Activated CD8-positive, alpha-beta memory T cell treated with anti-CD3 and anti-CD28 coated beads for 48 hours (primary cell): ENCODE measurements around the gene BMP4.

Source experiments
- DNase-seq, 3 experiments: peaks; one replicate each; pipeline ENCODE4 v3.0.0-alpha.2; 2020; ENCODE audit warnings: low read depth in 2 of 3, low spot score in 2 of 3

The BMP4 gene

DNA sequence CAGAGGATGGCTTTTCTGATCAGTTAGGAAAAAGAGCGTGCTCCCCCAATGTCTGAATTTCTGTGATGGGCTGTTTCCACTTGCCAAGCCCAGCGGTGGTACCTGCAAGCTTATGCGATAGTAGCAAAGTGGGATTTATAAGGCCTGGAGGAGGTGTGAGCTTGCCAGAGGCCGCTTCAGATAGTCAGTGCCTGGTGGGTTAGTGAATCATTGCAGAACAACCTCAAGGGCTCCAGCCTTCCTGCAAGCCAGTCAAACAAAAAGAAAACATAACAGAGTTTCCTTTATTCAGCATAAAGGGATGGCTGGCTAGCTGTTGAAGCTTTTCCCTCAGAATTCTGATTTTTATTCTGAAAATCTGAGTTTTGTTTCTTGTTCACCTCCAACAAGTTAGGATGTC, 7.6 kb upstream of the BMP4 start:
- DNase-seq, result no peak

DNA sequence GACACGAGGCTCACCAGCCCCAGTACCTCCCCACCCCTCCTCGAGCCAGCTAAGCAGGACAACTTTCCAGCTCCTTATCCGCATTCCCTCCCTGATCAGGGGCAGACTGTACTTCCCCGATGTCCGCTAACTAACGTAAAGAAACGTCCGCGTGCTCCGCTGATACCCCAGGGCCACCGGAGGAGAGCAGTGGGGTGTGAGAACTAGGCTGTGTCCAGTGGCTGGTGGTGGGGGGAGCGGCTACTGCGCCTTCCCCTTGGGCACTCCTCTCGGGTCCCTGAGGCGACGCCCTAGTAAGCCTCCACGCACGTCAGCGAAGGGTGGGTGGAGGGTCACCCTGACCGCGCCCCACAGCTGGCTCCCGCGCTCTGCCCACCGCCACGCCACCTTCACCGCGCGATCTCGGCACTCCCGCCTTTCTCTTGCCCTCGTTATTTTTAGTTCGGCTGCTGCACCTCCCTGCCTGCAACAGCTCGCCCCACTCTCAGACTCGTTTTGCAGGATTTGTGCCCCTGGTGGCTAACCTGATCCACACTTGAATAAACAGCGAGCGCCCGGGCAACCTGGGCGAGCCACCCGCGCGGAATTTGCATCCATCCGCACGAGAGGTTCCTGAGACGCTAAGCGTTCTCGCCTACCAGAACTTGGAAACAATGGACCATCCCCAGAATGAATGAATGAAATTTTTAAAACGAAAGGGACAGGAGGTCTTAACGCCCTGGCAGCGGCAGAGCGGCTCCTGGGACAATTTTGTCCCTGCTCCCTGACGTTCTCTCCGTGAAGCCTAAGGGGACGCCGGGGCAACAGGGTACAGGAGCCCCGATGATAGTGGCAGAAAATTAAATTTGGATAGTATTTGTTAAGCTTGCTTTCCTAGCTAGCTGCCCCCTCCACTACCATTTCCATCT, 6.9 kb upstream of the BMP4 start:
- DNase-seq, result no peak

DNA sequence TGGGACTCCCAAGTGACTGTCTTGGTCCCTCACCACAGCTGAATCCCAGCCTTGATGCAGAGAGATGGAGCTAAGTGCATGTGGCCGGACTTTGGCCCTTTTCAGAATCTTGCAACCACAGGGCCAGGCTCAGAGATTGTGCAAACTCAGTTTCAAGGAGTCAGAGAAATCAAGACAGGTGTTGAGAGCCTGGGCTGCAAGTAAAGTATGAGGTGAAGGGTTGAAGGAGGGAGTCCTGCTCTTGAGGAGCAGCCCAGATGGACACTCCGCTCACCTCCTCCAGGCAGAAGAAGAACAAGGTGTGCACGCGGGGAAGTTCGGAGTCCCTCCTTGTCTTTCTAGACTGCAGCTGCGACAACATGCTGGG, 6.3 kb upstream of the BMP4 start:
- DNase-seq, result no peak

DNA sequence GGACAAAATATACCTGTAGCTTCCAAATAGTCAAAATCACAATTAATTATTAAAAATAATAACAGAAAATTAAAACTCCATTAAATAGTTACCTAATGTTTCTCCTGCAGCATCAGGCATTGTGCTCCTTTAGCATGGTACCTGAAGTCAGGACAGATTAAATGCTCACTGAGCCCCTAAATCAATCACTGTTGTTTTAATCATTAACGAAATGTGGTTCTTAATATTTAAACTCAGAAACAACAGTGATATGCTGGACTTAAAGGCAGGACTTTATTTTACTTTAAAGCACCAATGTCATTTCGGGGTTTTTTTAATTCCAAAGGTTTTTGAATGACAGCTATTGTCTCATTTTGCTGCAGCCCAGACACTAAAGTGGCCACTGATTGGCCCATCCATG, 2.0 kb upstream of the BMP4 start:
- no peak for DNase-seq

DNA sequence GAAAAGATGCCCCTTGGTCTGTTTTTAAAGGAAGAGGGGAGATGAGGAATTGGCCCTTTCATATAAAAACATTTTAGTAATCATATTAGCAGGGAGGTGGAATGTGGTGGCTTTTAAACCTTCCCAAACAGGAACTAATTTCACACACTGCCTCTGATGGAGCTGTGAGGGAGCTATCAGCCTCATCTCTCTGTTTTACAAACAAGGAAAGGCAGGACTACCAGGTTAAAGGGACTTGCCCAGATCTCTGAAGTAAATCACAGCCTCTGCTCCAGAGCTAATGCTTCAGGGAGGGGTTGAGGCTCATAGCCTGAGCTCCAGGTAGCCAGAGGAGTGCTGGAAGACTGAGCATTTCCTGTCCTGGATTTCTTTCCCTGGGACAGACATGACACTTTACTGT, 1.1 kb upstream of the BMP4 start:
- DNase-seq, result no peak

DNA sequence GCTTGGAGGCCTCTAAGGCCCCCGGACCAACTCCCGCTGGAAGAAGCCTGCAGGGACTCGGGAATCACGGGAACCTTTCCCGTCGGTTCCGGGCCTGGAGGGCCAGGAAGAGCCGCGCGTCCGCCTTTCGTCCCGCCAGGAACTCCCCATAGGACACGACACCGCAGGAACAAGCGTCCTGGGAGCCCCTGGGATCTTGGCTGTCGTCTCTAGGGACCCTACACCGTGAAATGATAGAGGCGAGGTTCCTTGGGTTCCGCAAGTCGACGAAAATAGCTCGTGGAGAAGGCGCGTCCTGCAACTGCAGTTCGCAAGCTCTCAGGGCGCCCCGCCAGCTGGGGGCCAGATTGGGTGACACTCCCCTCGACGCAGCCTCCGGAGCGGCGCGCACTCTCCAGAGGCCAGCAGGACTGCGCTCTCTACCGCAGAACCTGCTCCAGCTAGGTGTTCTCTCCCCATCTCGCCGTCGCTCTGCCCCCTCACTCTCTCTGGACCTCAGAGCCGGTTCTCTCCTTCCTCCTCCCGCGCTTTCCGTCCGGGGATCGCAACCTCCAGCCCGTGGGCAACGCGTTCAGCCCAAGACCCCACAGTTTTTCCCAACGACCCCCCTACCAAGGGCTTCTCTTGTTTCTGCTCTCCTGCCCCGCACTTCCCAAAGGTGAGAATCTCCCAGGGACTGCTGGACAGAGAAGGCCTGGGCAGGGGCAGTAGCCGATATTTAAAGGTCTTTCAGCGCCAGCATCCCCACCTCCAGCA, 776 bp downstream of the BMP4 start:
- DNase-seq, result no peak

DNA sequence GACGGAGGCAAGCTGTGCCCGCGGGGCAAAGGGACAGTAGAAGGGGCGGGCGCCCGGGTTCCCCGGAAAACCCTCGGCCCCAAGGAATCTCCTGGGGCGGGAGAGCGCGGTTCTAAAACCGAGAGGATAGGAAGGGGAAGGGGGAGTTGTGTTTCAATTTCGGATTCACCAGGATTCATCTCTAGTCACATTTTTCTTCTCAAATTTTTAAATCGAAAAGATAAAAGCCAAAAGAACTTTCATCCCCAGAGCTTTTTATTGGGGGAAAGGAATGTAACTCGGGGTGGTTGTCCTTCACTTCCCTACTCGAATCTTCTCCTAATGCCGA, 1.4 kb downstream of the BMP4 start:
- no peak for DNase-seq

DNA sequence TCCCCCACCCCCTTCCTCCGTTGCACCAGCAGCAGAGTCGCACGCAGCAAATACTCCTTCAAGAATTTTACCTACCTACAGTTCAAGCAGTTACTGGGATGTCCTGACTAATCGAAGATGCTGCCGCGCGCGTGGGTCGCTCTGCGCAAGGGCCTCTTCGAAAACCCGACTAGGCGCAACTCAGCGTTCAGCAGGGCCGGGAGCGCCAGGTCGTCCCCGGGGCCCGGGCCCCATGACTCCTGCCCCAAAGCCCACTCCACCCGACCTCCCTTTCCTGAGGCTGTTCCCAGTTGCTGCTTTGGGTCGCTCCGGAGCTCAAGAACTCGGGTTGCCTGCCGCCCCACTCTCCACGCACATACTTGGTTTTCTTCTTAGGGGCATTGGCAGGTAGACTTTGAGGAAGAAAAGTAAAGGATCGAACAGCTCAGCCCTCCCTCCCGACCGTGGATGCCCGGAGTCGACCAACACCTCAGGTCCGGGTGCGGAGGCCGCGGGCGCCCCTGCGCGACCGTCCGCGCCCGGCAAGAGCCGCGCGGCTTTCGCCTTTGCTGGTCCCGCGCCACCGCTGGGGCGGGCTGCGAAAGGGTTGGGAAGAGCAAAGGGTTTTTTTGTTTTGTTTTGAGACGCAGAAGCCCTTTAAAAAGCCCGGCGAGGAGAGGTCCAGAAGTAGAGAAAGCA, 1.9 kb downstream of the BMP4 start:
- DNase-seq, result no peak

DNA sequence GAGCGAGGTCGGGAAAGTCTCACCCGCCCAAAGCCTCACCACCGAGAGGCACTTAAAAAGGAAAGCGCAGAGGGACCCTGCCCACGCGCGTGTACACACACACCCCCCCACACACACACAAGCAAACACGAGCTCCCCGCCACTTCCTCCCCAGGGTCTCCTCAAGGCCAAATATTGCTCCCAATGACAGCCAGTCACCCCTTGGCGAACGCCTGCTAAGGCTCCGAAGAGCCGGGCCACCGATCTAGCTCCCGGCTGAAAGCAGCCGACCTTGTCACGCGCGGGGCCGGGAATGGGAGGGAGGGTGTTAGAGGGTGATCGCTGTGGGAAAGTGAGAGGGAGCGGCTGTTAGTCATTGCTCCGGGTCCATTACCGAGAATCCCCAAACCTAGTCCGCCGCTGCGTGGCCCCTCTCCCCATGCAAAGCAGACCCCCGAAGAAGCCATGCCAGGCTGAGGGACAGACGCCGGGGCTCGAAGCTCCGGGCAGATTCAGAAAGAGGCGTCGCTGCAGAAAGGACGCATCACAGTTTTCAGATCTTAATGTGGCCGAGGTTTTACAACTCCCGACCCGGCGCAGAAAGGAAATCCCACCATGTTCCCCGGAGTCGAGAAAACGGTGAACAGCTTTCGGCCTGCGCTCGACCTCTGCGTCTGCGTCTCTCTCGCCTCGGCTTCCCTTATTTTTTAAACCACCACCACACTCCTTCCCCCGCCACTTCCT, 2.6 kb downstream of the BMP4 start:
- no peak for DNase-seq

DNA sequence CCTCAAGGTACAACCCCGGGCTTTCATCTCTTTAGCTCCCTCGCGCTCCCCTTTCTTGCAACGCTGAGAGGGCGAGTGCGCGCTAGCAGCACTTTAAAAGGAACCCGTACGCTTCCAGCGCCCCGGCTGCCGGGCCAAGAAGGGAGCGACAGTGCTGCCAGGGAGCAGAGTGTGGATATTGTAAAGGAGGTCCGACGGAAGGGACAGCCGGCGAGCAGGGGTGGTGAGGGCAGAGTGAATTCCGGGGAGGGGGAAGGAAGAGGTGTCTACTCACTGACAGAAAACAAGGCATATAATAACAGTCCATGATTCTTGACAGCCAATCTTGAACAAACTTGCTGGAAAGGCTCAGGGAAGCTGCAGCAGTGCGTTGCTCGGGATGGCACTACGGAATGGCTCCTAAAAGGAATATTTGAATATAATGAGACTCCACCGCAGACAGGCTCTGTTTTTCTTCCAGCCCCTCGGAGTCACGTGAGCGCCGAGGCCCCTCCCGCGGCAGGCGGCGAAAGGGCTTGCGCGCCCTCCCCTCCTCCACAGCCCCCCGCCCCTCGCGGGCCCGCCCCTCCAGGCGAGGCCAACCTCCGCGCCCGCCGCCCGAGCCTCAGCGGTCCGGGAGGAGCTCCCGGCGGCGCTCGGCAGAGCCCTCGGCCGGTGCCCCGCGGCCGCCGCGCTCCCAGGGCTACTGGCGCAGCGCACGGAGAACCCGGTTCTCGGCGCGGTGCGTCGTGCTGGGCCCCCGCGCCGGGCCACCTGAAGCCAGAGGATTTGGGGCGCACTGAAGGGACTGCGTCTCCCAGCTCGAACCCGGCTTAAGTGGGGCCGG, 3.4 kb downstream of the BMP4 start:
- DNase-seq, result no peak

DNA sequence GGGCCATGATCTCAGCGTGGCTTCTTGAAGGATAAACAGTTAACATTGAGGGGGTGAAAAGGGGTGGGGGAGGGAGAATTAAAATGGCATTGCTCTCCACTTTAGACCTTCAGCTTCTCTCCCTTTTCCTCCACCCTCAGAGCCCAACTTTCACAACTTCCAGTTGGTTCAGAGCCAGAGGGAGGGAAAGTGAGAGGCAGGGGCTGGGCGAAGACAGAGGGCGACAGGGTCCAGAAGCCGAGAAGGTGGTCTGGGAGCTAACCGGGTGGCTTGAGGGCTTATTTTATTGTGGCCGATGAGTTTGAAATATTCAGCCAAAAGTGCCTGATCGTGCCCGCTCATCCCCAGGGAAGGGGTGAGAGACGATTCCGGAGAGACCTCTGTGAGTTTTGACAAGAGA, 4.1 kb downstream of the BMP4 start:
- DNase-seq, result no peak

DNA sequence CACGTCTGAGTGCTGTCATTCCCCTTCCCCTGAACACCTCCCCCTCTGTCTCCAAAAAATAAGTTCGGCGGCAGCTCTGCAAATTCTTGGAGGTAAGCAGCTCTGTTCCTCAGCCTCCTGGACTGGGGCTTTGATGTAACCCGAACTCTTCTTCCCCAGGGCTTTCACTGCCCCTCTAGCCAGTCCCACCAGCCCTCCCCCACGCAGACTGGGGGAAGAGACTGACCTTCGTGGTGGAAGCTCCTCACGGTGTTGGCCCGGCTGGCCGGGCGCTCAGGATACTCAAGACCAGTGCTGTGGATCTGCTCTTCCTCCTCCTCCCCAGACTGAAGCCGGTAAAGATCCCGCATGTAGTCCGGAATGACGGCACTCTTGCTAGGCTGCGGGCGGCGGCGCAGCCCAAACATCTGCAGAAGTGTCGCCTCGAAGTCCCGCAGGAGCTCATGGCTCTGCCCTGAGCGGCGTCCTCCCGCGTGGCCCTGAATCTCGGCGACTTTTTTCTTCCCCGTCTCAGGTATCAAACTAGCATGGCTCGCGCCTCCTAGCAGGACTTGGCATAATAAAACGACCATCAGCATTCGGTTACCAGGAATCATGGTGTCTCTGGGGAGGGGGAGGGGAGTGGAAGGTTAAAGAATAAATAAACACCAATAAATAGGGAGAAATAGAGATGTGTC, 4.9 kb downstream of the BMP4 start:
- no peak for DNase-seq

DNA sequence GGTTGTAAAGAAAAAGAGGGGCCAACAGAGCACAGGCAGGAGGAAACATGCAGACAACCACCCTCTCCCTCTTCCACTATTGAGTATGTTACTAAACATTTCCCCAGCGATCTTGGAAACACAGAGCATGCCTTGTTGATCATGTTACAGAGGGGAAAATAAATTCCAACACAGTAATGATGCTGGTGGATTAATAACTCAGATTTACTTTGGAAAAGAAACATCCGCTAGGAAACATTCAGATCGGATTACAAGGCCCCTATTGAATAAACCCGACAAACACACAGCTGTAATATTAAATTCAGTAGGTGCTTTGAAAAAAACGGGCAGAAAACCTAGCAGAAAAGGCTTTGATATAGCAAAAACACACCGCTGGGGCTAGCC, 5.4 kb downstream of the BMP4 start:
- no peak for DNase-seq

DNA sequence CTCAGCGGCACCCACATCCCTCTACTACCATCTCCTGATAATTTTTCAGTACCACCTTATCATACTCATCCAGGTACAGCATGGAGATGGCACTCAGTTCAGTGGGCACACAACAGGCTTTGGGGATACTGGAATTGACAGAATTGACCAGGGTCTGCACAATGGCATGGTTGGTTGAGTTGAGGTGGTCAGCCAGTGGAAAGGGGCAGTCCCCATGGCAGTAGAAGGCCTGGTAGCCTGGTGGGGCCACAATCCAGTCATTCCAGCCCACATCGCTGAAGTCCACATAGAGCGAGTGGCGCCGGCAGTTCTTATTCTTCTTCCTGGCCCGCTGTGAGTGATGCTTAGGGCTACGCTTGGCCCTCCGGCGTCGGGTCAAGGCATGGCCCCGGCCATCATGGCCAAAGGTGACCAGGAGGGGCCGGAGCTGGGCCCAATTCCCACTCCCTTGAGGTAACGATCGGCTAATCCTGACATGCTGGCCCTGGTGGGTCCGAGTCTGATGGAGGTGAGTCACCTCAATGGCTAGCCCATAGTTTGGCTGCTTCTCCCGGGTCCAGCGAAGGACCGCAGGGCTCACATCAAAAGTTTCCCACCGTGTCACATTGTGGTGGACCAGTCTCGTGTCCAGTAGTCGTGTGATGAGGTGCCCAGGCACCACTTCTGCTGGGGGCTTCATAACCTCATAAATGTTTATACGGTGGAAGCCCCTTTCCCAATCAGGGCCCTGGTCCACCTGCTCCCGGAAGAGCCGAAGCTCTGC, 6.4 kb downstream of the BMP4 start:
- DNase-seq, result no peak

DNA sequence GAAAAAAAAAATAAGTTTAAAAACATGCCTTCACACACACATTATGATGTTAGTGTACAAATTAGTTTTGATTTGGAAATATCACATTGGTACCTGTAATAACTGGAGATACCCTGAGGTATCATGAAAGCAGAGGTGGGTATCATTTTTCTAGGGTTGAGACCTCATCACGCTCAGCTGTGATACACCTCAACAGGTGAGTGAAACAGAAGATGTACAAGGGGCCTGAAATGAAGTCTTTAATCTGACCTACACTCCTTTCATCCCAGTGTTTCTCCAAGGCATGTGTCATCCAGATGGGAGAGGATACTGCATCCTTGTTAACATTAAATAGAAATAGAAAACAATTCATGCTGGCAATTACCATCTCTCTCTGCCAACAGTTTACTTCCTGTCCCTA, 7.4 kb downstream of the BMP4 start:
- DNase-seq, result no peak

DNA sequence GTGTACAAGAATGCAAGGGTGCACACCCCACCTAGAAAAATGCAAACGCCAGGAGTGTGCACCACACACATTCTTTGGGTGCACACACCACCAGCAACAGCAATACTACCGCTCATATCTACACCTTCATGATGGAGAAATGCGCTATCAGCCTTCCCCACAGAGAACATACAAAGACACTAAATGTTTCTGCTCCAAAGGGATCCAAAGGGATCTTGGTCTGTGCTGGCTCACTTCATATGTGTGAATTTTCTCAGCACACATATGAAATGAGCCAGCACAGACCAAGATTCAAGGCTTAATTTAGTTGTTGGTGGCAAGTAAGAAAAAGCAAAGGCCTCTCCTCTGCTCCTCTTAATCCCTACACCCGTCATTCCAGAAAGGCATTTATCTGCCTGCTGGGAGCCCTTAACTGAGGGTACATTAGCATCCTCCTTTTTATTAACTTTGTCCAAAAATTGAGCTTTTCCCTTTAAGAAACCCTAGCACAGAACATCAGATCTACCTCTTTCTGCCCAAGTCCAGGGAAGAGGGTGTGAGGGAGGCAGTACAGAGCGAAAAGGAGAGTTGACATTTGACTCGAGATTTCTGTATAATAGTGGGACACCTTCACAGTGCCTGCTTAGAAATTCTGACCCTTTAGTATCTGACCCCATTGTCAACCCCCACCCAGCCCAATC, 8.3 kb downstream of the BMP4 start:
- no peak for DNase-seq

DNA sequence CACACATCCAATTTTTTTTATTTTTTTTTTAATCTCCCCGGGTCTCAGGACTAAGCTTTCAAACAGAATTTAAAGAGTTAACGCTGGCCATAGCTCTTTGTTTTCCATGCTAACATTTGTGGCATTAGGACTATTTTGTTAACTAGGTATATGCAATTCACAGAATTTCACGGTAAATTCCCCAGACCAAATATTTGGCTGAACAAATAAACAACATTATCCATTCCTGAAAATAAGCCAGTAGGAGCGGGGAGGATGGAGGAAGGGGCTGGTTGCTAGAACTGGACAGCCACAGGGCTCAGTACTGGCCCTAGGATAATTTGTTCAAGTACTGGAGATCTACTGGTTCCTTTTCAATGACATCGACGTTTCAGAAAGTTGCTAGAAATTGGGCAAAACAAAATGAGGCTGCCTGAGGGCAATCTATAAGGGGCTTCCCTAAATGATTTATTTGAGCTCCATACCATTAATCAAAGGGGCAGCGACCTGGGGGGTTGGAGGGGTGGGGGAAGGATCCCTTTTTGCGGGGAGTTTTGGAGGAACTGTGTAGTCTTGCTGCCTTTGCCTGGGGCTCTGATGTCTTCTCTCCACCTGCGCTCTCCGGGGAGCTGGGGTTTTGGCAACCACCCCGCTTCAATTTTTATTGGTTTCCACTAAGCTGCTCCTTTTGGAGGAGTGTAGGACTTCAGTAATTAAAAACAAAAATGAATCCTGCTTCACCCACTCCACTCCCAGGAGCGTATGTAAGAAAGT, 9.0 kb downstream of the BMP4 start:
- DNase-seq, result no peak

DNA sequence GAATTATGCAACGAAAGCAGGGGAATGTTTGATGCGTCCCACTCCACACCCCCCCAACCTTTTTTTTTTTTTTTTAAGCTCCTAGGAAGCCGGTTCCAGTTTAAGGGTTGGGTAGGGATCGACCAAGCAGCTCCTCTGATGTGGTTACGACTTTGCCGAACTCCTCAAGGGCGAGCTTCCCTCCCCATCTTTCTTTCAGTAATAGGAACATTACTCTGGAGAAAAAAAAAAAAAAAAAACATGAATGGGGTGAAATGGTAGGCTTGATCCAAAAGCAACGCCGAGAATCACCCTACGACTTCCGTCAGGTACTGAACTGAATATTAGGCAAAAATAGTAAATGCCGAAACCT, 9.6 kb downstream of the BMP4 start:
- DNase-seq, result no peak
